Measurements from ENCODE around the gene RHBG. TPM values are rescaled to one million over a fixed set of nuclear protein-coding genes. Genes with fewer than 3 reads are reported as not detected.
"Not testable (repeated sequence)": the region's sequence is repeated elsewhere in the genome, so short reads cannot be mapped to it uniquely, and the experiment has no call there.

RHBG gene
- 0.44 TPM for polyA plus RNA-seq (2013, experiment 1 of 2)
- 0.76 TPM for polyA plus RNA-seq (2013, experiment 2 of 2)

GRCh38 chr1:156368889-156369684 lies at the start of gene RHBG:
TSS of gene RHBG (plus strand) at chr1:156369211. CDS start at chr1:156369250, 39 bp downstream.
- Histone ChIP-seq H3K36me3 (ENCODE audit: control insufficient read depth, insufficient read depth, low read length) (no peaks in the 10 kb centered on the region), H3K27ac (ENCODE audit: low read depth, low read length, severe bottlenecking) (peak within 1 kb of the TSS; percentile 47), H3K4me3 (ENCODE audit: extremely low read depth, insufficient read depth, low read length, poor library complexity, severe bottlenecking) (peak within 1 kb of the TSS; percentile 6), H3K9me3 (ENCODE audit: control insufficient read depth, low read length) (no peaks in the 10 kb centered on the region), H3K4me1 (ENCODE audit: control insufficient read depth, insufficient read depth, low read length, poor library complexity, severe bottlenecking) (peaks cover 28% of the 10 kb centered on the region)
- 25% methylated on average over 38 to 40 of the region's 48 CpGs for WGBS, 2 experiments (ENCODE audit: insufficient coverage in 2 of 2)

GRCh38 chr1:156319664-156320063 lies 49.3 kb upstream of the RHBG start:
- Histone ChIP-seq H3K27ac (ENCODE audit: low read depth, low read length, severe bottlenecking) (no peak overlapping the region), H3K4me1 (ENCODE audit: control insufficient read depth, insufficient read depth, low read length, poor library complexity, severe bottlenecking) (no peaks in the 10 kb centered on the region), H3K36me3 (ENCODE audit: control insufficient read depth, insufficient read depth, low read length) (peaks cover 99% of the 10 kb centered on the region), H3K9me3 (ENCODE audit: control insufficient read depth, low read length) (no peaks in the 10 kb centered on the region), H3K4me3 (ENCODE audit: extremely low read depth, insufficient read depth, low read length, poor library complexity, severe bottlenecking) (no peak overlapping the region)
- no CpG with 5 or more reads among the region's 1 CpG for whole genome bisulfite sequencing, 2 experiments (ENCODE audit: insufficient coverage in 2 of 2)

DNA sequence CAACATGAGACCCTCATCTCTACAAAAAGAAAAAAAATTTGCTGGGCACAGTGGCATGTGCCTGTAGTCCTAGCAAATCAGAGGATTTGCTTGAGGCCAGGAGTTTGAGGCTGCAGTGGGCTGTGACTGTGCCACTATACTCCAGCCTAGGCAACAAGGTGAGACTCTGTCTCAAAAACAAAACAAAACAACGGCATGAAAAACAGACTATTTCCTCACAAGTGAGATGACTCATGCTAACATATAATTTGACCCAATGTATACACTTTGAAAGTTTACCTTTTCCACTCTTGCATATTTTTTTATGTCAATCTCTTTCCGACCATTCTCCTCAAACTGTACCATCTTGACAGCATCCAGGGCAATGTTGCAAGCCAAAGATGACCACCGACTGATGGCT lies 48.5 kb upstream of the RHBG start:
- Histone ChIP-seq H3K9me3 (ENCODE audit: control insufficient read depth, low read length) (no peaks in the 10 kb centered on the region), H3K36me3 (ENCODE audit: control insufficient read depth, insufficient read depth, low read length) (peaks cover 99% of the 10 kb centered on the region), H3K4me3 (ENCODE audit: extremely low read depth, insufficient read depth, low read length, poor library complexity, severe bottlenecking) (no peak overlapping the region), H3K27ac (ENCODE audit: low read depth, low read length, severe bottlenecking) (no peak overlapping the region), H3K4me1 (ENCODE audit: control insufficient read depth, insufficient read depth, low read length, poor library complexity, severe bottlenecking) (no peaks in the 10 kb centered on the region)
- WGBS, 2 experiments (ENCODE audit: insufficient coverage in 2 of 2): 92 to 93% methylated on average over 2 to 3 of the region's 3 CpGs

DNA sequence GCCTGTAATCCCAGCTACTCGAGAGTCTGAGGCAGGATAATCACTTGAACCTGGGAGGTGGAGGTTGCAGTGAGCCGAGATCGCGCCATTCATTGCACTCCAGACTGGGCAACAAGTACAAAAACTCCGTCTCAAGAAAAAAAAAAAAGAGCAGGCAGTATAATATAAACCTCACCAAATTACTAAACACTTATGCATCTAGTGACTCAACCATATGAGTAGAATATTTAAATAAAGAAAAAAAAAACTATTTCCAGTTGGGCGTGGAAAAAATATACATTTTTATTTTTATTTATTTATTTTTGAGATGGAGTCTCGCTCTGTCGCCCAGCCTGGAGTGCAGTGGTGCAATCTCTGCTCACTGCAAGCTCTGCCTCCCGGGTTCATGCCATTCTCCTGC lies 45.8 kb upstream of the RHBG start:
- peaks cover 86% of the 10 kb centered on the region for H3K36me3 ChIP-seq (ENCODE audit: control insufficient read depth, insufficient read depth, low read length)
- H3K4me3 ChIP-seq (ENCODE audit: extremely low read depth, insufficient read depth, low read length, poor library complexity, severe bottlenecking); H3K9me3 ChIP-seq (ENCODE audit: control insufficient read depth, low read length); H3K27ac ChIP-seq (ENCODE audit: low read depth, low read length, severe bottlenecking); H3K4me1 ChIP-seq (ENCODE audit: control insufficient read depth, insufficient read depth, low read length, poor library complexity, severe bottlenecking): not testable (repeated sequence)
- 83% methylated on average over 2 of the region's 9 CpGs; no CpG with 5 or more reads in 1 of the 2 experiments for WGBS, 2 experiments (ENCODE audit: insufficient coverage in 2 of 2)

GRCh38 chr1:156336242-156336641 lies 32.8 kb upstream of the RHBG start:
- Histone ChIP-seq H3K27ac (ENCODE audit: low read depth, low read length, severe bottlenecking) (no peak overlapping the region), H3K36me3 (ENCODE audit: control insufficient read depth, insufficient read depth, low read length) (peaks cover 56% of the 10 kb centered on the region), H3K4me3 (ENCODE audit: extremely low read depth, insufficient read depth, low read length, poor library complexity, severe bottlenecking) (peak overlapping the region; percentile 97), H3K9me3 (ENCODE audit: control insufficient read depth, low read length) (no peaks in the 10 kb centered on the region), H3K4me1 (ENCODE audit: control insufficient read depth, insufficient read depth, low read length, poor library complexity, severe bottlenecking) (no peaks in the 10 kb centered on the region)
- WGBS, 2 experiments (ENCODE audit: insufficient coverage in 2 of 2): 69 to 75% methylated on average over 2 of the region's 4 CpGs

DNA sequence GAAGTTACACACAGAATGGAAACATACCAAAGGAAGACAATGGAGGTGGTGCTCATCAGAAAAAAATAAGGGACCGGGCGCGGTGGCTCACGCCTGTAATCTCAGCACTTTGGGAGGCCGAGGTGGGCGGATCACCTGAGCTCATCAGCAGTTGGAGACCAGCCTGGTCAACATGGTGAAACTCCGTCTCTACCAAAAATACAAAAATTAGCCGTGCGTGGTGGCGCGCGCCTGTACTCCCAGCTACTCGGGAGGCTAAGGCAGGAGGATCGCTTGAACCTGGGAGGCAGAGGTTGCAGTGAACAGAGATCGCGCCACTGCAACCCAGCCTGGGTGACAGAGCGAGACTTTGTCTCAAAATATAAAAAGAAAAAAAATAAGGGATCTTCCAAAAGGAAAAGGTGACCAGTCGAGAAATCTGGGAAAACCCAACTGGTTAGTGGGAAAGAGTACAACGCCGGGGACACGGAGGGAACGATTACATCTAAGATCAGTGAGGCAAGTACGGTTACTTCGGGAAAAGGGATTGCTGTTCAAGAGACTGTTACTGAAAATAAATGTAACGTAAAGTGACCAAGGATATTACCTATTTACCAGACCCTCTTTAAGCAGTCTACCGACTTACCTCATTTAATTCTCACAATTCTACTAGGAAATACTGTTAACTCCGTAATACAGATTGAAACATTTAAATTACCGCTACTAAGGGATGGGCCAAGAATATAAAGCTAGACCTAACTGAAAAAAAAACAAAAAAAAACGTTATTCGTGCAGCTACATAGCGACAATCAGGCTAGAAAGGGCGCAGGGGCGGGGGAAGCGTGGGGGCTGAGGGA lies 31.7 kb upstream of the RHBG start:
- Histone ChIP-seq H3K4me3 (ENCODE audit: extremely low read depth, insufficient read depth, low read length, poor library complexity, severe bottlenecking) (peak overlapping the region; percentile 97), H3K27ac (ENCODE audit: low read depth, low read length, severe bottlenecking) (peak overlapping the region; percentile 64)
- WGBS, 2 experiments (ENCODE audit: insufficient coverage in 2 of 2): 30 to 36% methylated on average over 23 to 25 of the region's 34 CpGs

GRCh38 chr1:156337888-156338179 lies 31.2 kb upstream of the RHBG start:
- H3K27ac ChIP-seq (ENCODE audit: low read depth, low read length, severe bottlenecking): peak overlapping the region; percentile 64
- H3K4me1 ChIP-seq (ENCODE audit: control insufficient read depth, insufficient read depth, low read length, poor library complexity, severe bottlenecking): no peaks in the 10 kb centered on the region
- peak overlapping the region; percentile 97 for H3K4me3 ChIP-seq (ENCODE audit: extremely low read depth, insufficient read depth, low read length, poor library complexity, severe bottlenecking)
- WGBS, 2 experiments (ENCODE audit: insufficient coverage in 2 of 2): 1% methylated on average over 14 of the region's 14 CpGs
- no peaks in the 10 kb centered on the region for H3K9me3 ChIP-seq (ENCODE audit: control insufficient read depth, low read length)
- H3K36me3 ChIP-seq (ENCODE audit: control insufficient read depth, insufficient read depth, low read length): peaks cover 41% of the 10 kb centered on the region

More for the DNA sequence above, 31.7 kb upstream of the RHBG start:
- Histone ChIP-seq H3K9me3 (ENCODE audit: control insufficient read depth, low read length) (no peaks in the 10 kb centered on the region), H3K4me1 (ENCODE audit: control insufficient read depth, insufficient read depth, low read length, poor library complexity, severe bottlenecking) (no peaks in the 10 kb centered on the region), H3K36me3 (ENCODE audit: control insufficient read depth, insufficient read depth, low read length) (peaks cover 46% of the 10 kb centered on the region)

DNA sequence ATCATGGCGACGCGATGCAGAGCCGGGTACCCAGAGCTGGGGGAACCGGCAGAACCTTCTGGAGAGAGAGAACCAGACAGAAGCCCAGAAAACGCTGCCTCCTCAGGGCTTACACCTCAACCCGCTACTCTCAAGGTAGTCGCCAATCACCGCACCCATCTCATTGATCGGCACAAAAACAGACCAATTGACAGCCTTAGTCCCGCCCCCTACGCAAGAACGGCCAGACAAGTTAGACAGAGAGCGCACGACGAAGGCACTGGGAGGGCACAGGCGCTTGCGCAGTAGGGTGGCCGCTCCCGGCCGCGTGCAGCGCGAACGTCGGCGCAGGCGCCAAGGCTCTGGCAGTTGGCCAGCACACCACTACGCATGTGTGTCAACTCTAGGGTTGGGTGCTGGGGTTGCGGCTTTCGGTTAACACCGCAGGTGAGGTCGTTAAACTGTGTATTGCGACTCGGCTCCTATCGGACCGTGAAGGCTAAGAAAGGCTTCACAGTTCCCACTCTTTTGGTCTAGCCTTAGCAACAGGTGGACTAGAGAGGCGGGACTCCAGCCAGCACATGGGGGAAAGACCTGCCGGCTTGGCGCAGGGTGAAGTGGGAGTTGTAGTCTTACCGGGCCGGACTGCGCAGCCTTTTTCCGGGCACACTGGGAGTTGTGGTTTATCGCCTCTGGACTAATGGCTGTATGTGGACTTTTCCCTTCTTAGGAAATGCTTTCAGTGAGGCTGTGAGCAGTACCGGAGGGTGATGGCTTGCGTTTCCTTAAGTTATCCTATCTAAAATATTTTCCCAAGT lies 30.6 kb upstream of the RHBG start, which contains the start of the genes CCT3 and TSACC:
TSS of gene CCT3 (minus strand) at position 113 of the 797 bp plus-strand sequence. CDS start at position 5, 108 bp downstream.
TSS of gene TSACC (plus strand) at position 347 of the 797 bp plus-strand sequence. CDS start 1,232 bp downstream, outside the sequence.
- 0% methylated on average over 37 to 42 of the region's 47 CpGs for WGBS, 2 experiments (ENCODE audit: insufficient coverage in 2 of 2)
- no peaks in the 10 kb centered on the region for H3K9me3 ChIP-seq (ENCODE audit: control insufficient read depth, low read length)
- peaks cover 36% of the 10 kb centered on the region for H3K36me3 ChIP-seq (ENCODE audit: control insufficient read depth, insufficient read depth, low read length)
- H3K4me3 ChIP-seq (ENCODE audit: extremely low read depth, insufficient read depth, low read length, poor library complexity, severe bottlenecking): peak within 1 kb of the TSS; percentile 97
- H3K27ac ChIP-seq (ENCODE audit: low read depth, low read length, severe bottlenecking): peak within 1 kb of the TSS; percentile 64
- no peaks in the 10 kb centered on the region for H3K4me1 ChIP-seq (ENCODE audit: control insufficient read depth, insufficient read depth, low read length, poor library complexity, severe bottlenecking)

GRCh38 chr1:156342166-156342955 lies 26.6 kb upstream of the RHBG start:
- H3K4me3 ChIP-seq (ENCODE audit: extremely low read depth, insufficient read depth, low read length, poor library complexity, severe bottlenecking): no peak overlapping the region
- H3K9me3 ChIP-seq (ENCODE audit: control insufficient read depth, low read length): no peaks in the 10 kb centered on the region
- no peaks in the 10 kb centered on the region for H3K36me3 ChIP-seq (ENCODE audit: control insufficient read depth, insufficient read depth, low read length)
- WGBS, 2 experiments (ENCODE audit: insufficient coverage in 2 of 2): no CpG with 5 or more reads among the region's 1 CpG
- H3K27ac ChIP-seq (ENCODE audit: low read depth, low read length, severe bottlenecking): no peak overlapping the region
- H3K4me1 ChIP-seq (ENCODE audit: control insufficient read depth, insufficient read depth, low read length, poor library complexity, severe bottlenecking): peaks cover 4% of the 10 kb centered on the region
